ENCODE results near the gene TRIM37. TPM values are rescaled to one million over a fixed set of nuclear protein-coding genes. Genes with fewer than 3 reads are reported as not detected.
"Not testable (repeated sequence)": the region's sequence is repeated elsewhere in the genome, so short reads cannot be mapped to it uniquely, and the experiment has no call there.

The TRIM37 gene
- total RNA-seq, 1 donor from 2014 or later, result 22.9 TPM

- no peak overlapping the region for H3K4me3 ChIP-seq (ENCODE audit: low read depth, low read length)
- TF ChIP-seq CTCF (conservative IDR thresholded peaks at IDR 0.05; ENCODE audit: low read depth, low read length), result no peak
- DNase-seq (ENCODE audit: low read depth), result no peak
These were observed 11.7 kb downstream of the TRIM37 start for GRCh38 chr17:59094861-59095530.

GRCh38 chr17:59093702-59094231 is 12.9 kb downstream of the TRIM37 start:
- no peak overlapping the region for H3K4me3 ChIP-seq (ENCODE audit: low read depth, low read length)
- TF ChIP-seq CTCF (conservative IDR thresholded peaks at IDR 0.05; ENCODE audit: low read depth, low read length), result no peak
- DNase-seq (ENCODE audit: low read depth), result peak; percentile 63

- no peak for TF ChIP-seq CTCF (conservative IDR thresholded peaks at IDR 0.05; ENCODE audit: low read depth, low read length)
- no peak overlapping the region for H3K4me3 ChIP-seq (ENCODE audit: low read depth, low read length)
- no peak for DNase-seq (ENCODE audit: low read depth)
These were observed 13.5 kb downstream of the TRIM37 start for GRCh38 chr17:59093145-59093701.

- H3K4me3 ChIP-seq (ENCODE audit: low read depth, low read length); DNase-seq (ENCODE audit: low read depth): not testable (repeated sequence)
These were observed 16.1 kb downstream of the TRIM37 start for GRCh38 chr17:59090593-59090992.

GRCh38 chr17:59084154-59084553 is 22.5 kb downstream of the TRIM37 start:
- TF ChIP-seq CTCF (conservative IDR thresholded peaks at IDR 0.05; ENCODE audit: low read depth, low read length), result no peak
- no peak for DNase-seq (ENCODE audit: low read depth)
- no peak overlapping the region for H3K4me3 ChIP-seq (ENCODE audit: low read depth, low read length)

- no peak for DNase-seq (ENCODE audit: low read depth)
- no peak overlapping the region for H3K4me3 ChIP-seq (ENCODE audit: low read depth, low read length)
- no peak for TF ChIP-seq CTCF (conservative IDR thresholded peaks at IDR 0.05; ENCODE audit: low read depth, low read length)
These were observed 32.2 kb downstream of the TRIM37 start for GRCh38 chr17:59074494-59074893.

- DNase-seq (ENCODE audit: low read depth), result no peak
- no peak for TF ChIP-seq CTCF (conservative IDR thresholded peaks at IDR 0.05; ENCODE audit: low read depth, low read length)
- no peak overlapping the region for H3K4me3 ChIP-seq (ENCODE audit: low read depth, low read length)
These were observed 32.7 kb downstream of the TRIM37 start for GRCh38 chr17:59073972-59074371.

Measured in epithelial cell of proximal tubule (primary cell).